Activated naive CD8-positive, alpha-beta T cell treated with anti-CD3 and anti-CD28 coated beads, Interleukin-2, amount 50 U/mL, for 24 hours (primary cell): ENCODE data around the gene ATXN7L1.
"Not testable (repeated sequence)": the region's sequence is repeated elsewhere in the genome, so short reads cannot be mapped to it uniquely, and the experiment has no call there.

Experiments
- ATAC-seq: fragments of 150-1000 bp; cut with Tn5 transposase; one replicate; pipeline ENCODE4 v1.10.0; 2021
- DNase-seq: peaks from one replicate; pipeline ENCODE4 v3.0.0; 2021
- H3K27ac Mint-ChIP-seq: one replicate; pipeline ENCODE4 v1.8.0; 2021; ENCODE audit warnings: mild to moderate bottlenecking, mixed read lengths
- H3K27me3 Mint-ChIP-seq: one replicate; pipeline ENCODE4 v1.8.0; 2021; ENCODE audit warnings: mixed read lengths
- H3K36me3 Mint-ChIP-seq: one replicate; pipeline ENCODE4 v1.8.0; 2021; ENCODE audit warnings: low read depth, mixed read lengths
- H3K4me1 Mint-ChIP-seq: one replicate; pipeline ENCODE4 v1.8.0; 2021; ENCODE audit warnings: mixed read lengths
- H3K4me3 Mint-ChIP-seq: one replicate; pipeline ENCODE4 v1.8.0; 2021; ENCODE audit warnings: mild to moderate bottlenecking, moderate library complexity, mixed read lengths
- H3K9me3 Mint-ChIP-seq: one replicate; pipeline ENCODE4 v1.8.0; 2021; ENCODE audit warnings: mixed read lengths

ATXN7L1 gene

GRCh38 chr7:105904064-105904463 lies 27.7 kb upstream of the ATXN7L1 start:
- no peak overlapping the region for H3K27ac Mint-ChIP-seq
- no peak overlapping the region for H3K4me3 Mint-ChIP-seq
- DNase-seq = no peak
- ATAC-seq = no peak
- H3K27me3 Mint-ChIP-seq = no peaks in the 10 kb centered on the region
- H3K9me3 Mint-ChIP-seq = no peaks in the 10 kb centered on the region
- no peaks in the 10 kb centered on the region for H3K36me3 Mint-ChIP-seq
- no peaks in the 10 kb centered on the region for H3K4me1 Mint-ChIP-seq

- no peaks in the 10 kb centered on the region for H3K27me3 Mint-ChIP-seq
- ATAC-seq (no peak), DNase-seq (no peak)
- no peak overlapping the region for H3K4me3 Mint-ChIP-seq
- H3K4me1 Mint-ChIP-seq = no peaks in the 10 kb centered on the region
- no peaks in the 10 kb centered on the region for H3K36me3 Mint-ChIP-seq
- H3K9me3 Mint-ChIP-seq = no peaks in the 10 kb centered on the region
- no peak overlapping the region for H3K27ac Mint-ChIP-seq
Observed at GRCh38 chr7:105902325-105902911, 26.0 kb upstream of the ATXN7L1 start.

- Mint-ChIP-seq H3K4me3 (no peak overlapping the region), H3K27me3 (no peaks in the 10 kb centered on the region), H3K9me3 (no peaks in the 10 kb centered on the region), H3K36me3 (no peaks in the 10 kb centered on the region), H3K4me1 (peaks cover 2% of the 10 kb centered on the region), H3K27ac (no peak overlapping the region)
- DNase-seq (no peak), ATAC-seq (no peak)
Observed at GRCh38 chr7:105897999-105898398, 21.6 kb upstream of the ATXN7L1 start.

- DNase-seq = no peak
- Mint-ChIP-seq H3K36me3 (no peaks in the 10 kb centered on the region), H3K9me3 (no peaks in the 10 kb centered on the region), H3K4me1 (peaks cover 2% of the 10 kb centered on the region), H3K4me3 (no peak overlapping the region), H3K27me3 (peaks cover 6% of the 10 kb centered on the region), H3K27ac (no peak overlapping the region)
- no peak for ATAC-seq
Observed at GRCh38 chr7:105896407-105896911, 20.1 kb upstream of the ATXN7L1 start.

GRCh38 chr7:105894131-105894530 lies 17.7 kb upstream of the ATXN7L1 start:
- DNase-seq = no peak
- H3K4me1 Mint-ChIP-seq = peaks cover 19% of the 10 kb centered on the region
- peaks cover 6% of the 10 kb centered on the region for H3K27me3 Mint-ChIP-seq
- H3K4me3 Mint-ChIP-seq = no peak overlapping the region
- no peak overlapping the region for H3K27ac Mint-ChIP-seq
- ATAC-seq = no peak
- H3K36me3 Mint-ChIP-seq = no peaks in the 10 kb centered on the region
- no peaks in the 10 kb centered on the region for H3K9me3 Mint-ChIP-seq

- peaks cover 19% of the 10 kb centered on the region for H3K4me1 Mint-ChIP-seq
- H3K27me3 Mint-ChIP-seq = peaks cover 6% of the 10 kb centered on the region
- no peak overlapping the region for H3K4me3 Mint-ChIP-seq
- no peaks in the 10 kb centered on the region for H3K36me3 Mint-ChIP-seq
- DNase-seq = no peak
- no peak for ATAC-seq
- no peak overlapping the region for H3K27ac Mint-ChIP-seq
- H3K9me3 Mint-ChIP-seq = no peaks in the 10 kb centered on the region
Observed at GRCh38 chr7:105892387-105892786, 16.0 kb upstream of the ATXN7L1 start.

- peak overlapping the region; percentile 29 for H3K27ac Mint-ChIP-seq
- no peaks in the 10 kb centered on the region for H3K36me3 Mint-ChIP-seq
- peak; percentile 50 for DNase-seq
- H3K9me3 Mint-ChIP-seq = peaks cover 3% of the 10 kb centered on the region
- peak; percentile 95 for ATAC-seq
- peaks cover 6% of the 10 kb centered on the region for H3K27me3 Mint-ChIP-seq
- peaks cover 18% of the 10 kb centered on the region for H3K4me1 Mint-ChIP-seq
- no peak overlapping the region for H3K4me3 Mint-ChIP-seq
Observed at GRCh38 chr7:105890290-105890997, 14.0 kb upstream of the ATXN7L1 start.

GRCh38 chr7:105887569-105888189 lies 11.3 kb upstream of the ATXN7L1 start:
- Mint-ChIP-seq H3K27me3 (peaks cover 6% of the 10 kb centered on the region), H3K27ac (no peak overlapping the region), H3K9me3 (peaks cover 3% of the 10 kb centered on the region), H3K36me3 (no peaks in the 10 kb centered on the region), H3K4me1 (peaks cover 25% of the 10 kb centered on the region), H3K4me3 (no peak overlapping the region)
- ATAC-seq (no peak), DNase-seq (no peak)

- H3K9me3 Mint-ChIP-seq = peaks cover 3% of the 10 kb centered on the region
- H3K4me1 Mint-ChIP-seq = peaks cover 25% of the 10 kb centered on the region
- ATAC-seq = no peak
- H3K27me3 Mint-ChIP-seq = peaks cover 2% of the 10 kb centered on the region
- no peak for DNase-seq
- H3K4me3 Mint-ChIP-seq = no peak overlapping the region
- H3K27ac Mint-ChIP-seq = no peak overlapping the region
- no peaks in the 10 kb centered on the region for H3K36me3 Mint-ChIP-seq
Observed at GRCh38 chr7:105886776-105887175, 10.4 kb upstream of the ATXN7L1 start.

GRCh38 chr7:105885387-105886111 lies 9.2 kb upstream of the ATXN7L1 start:
- Mint-ChIP-seq H3K27ac (no peak overlapping the region), H3K9me3 (peaks cover 3% of the 10 kb centered on the region), H3K36me3 (no peaks in the 10 kb centered on the region), H3K27me3 (no peaks in the 10 kb centered on the region), H3K4me3 (no peak overlapping the region), H3K4me1 (peaks cover 17% of the 10 kb centered on the region)
- DNase-seq = no peak
- no peak for ATAC-seq

GRCh38 chr7:105883179-105883578 lies 6.8 kb upstream of the ATXN7L1 start:
- not testable (repeated sequence) for DNase-seq, H3K9me3 Mint-ChIP-seq, H3K27ac Mint-ChIP-seq, H3K27me3 Mint-ChIP-seq, ATAC-seq, H3K4me3 Mint-ChIP-seq, H3K36me3 Mint-ChIP-seq
- H3K4me1 Mint-ChIP-seq = peaks cover 18% of the 10 kb centered on the region

GRCh38 chr7:105881439-105881838 lies 5.0 kb upstream of the ATXN7L1 start:
- Mint-ChIP-seq H3K36me3 (no peaks in the 10 kb centered on the region), H3K9me3 (peaks cover 3% of the 10 kb centered on the region), H3K27me3 (peaks cover 14% of the 10 kb centered on the region), H3K4me3 (no peak overlapping the region), H3K4me1 (peaks cover 25% of the 10 kb centered on the region), H3K27ac (no peak overlapping the region)
- ATAC-seq (no peak), DNase-seq (no peak)

GRCh38 chr7:105880571-105881330 lies 4.4 kb upstream of the ATXN7L1 start:
- Mint-ChIP-seq H3K4me3 (no peak overlapping the region), H3K36me3 (no peaks in the 10 kb centered on the region), H3K4me1 (peaks cover 31% of the 10 kb centered on the region), H3K9me3 (no peaks in the 10 kb centered on the region), H3K27ac (no peak overlapping the region), H3K27me3 (peaks cover 14% of the 10 kb centered on the region)
- no peak for DNase-seq
- ATAC-seq = no peak

- no peak overlapping the region for H3K4me3 Mint-ChIP-seq
- peaks cover 14% of the 10 kb centered on the region for H3K27me3 Mint-ChIP-seq
- ATAC-seq (no peak), DNase-seq (no peak)
- H3K27ac Mint-ChIP-seq = no peak overlapping the region
- no peaks in the 10 kb centered on the region for H3K9me3 Mint-ChIP-seq
- H3K4me1 Mint-ChIP-seq = peaks cover 36% of the 10 kb centered on the region
- H3K36me3 Mint-ChIP-seq = no peaks in the 10 kb centered on the region
Observed at GRCh38 chr7:105879782-105880181, 3.4 kb upstream of the ATXN7L1 start.
